HepG2 (cell line): ENCODE data around the gene ELFN1. TPM values are rescaled to one million over a fixed set of nuclear protein-coding genes. Genes with fewer than 3 reads are reported as not detected.
A peak's percentile ranks its signal among the peaks of the same experiment; 100 is the strongest.

Experiments
- AGO2 ChIP-seq: fragments of 200-400 bp; formaldehyde crosslinking; optimal IDR thresholded peaks from 2 replicates; pipeline ENCODE3; 2017; ENCODE audit warnings: mild to moderate bottlenecking, low read depth, low read length, moderate library complexity
- ARID2 ChIP-seq: sonication (generic); formaldehyde crosslinking; IDR thresholded peaks from 2 replicates; pipeline ENCODE4 v1.8.1; 2022; ENCODE audit warnings: mild to moderate bottlenecking, missing genetic modification reagents, borderline replicate concordance
- ATF7-NPFF ChIP-seq: sonication (generic); formaldehyde crosslinking; IDR thresholded peaks from 2 replicates; pipeline ENCODE4 v1.8.1; 2023; ENCODE audit warnings: mild to moderate bottlenecking, low read depth, missing genetic modification reagents, moderate library complexity
- CCDC6 ChIP-seq: sonication (generic); formaldehyde crosslinking; IDR thresholded peaks from 2 replicates; pipeline ENCODE4 v1.8.1; 2022; ENCODE audit warnings: mild to moderate bottlenecking, missing genetic modification reagents, moderate library complexity
- DBP ChIP-seq: sonication (generic); formaldehyde crosslinking; IDR thresholded peaks from 2 replicates; pipeline ENCODE4 v1.4.0; 2020; ENCODE audit warnings: missing genetic modification reagents; ENCODE audit errors: not compliant biosample characterization
- DMAP1 ChIP-seq: IDR thresholded peaks from 2 replicates; pipeline ENCODE4 v1.6.1; 2016
- ELF4 ChIP-seq: sonication (generic); formaldehyde crosslinking; IDR thresholded peaks from 2 replicates; pipeline ENCODE4 v1.5.0; 2020; ENCODE audit warnings: missing genetic modification reagents, mild to moderate bottlenecking, moderate library complexity, borderline replicate concordance
- HNF4A ChIP-seq: sonication (generic); formaldehyde crosslinking; IDR thresholded peaks from 2 replicates; pipeline ENCODE4 v1.4.0; 2020; ENCODE audit warnings: missing genetic modification reagents
- HNRNPUL1 ChIP-seq: fragments of 200-400 bp; formaldehyde crosslinking; IDR thresholded peaks from 2 replicates; pipeline ENCODE4 v1.6.1; 2017; ENCODE audit warnings: low read depth, mild to moderate bottlenecking, low read length, moderate library complexity
- KDM5B ChIP-seq: sonication (generic); formaldehyde crosslinking; IDR thresholded peaks from 2 replicates; pipeline ENCODE4 v1.4.0; 2020; ENCODE audit warnings: missing genetic modification reagents, mild to moderate bottlenecking, borderline replicate concordance
- MAX ChIP-seq: IDR thresholded peaks from 2 replicates; pipeline ENCODE4 v1.6.1; 2012; ENCODE audit warnings: inconsistent platforms
- RBM22 ChIP-seq: fragments of 200-400 bp; formaldehyde crosslinking; optimal IDR thresholded peaks from 2 replicates; pipeline ENCODE3; 2017; ENCODE audit warnings: mild to moderate bottlenecking, low read length, moderate library complexity
- SAP130 ChIP-seq: IDR thresholded peaks from 2 replicates; pipeline ENCODE4 v1.6.1; 2016; ENCODE audit warnings: low read depth
- SOX5 ChIP-seq: IDR thresholded peaks from 2 replicates; pipeline ENCODE4 v1.6.1; 2016; ENCODE audit warnings: borderline replicate concordance
- SP140L ChIP-seq: sonication (generic); formaldehyde crosslinking; IDR thresholded peaks from 2 replicates; pipeline ENCODE4 v1.4.0; 2020; ENCODE audit warnings: missing genetic modification reagents, borderline replicate concordance
- TAF1 ChIP-seq: sonication (generic); formaldehyde crosslinking; IDR thresholded peaks from 2 replicates; pipeline ENCODE4 v1.4.0; 2020; ENCODE audit warnings: missing genetic modification reagents
- ZBTB25 ChIP-seq: IDR thresholded peaks from 2 replicates; pipeline ENCODE4 v1.6.1; 2018; ENCODE audit warnings: missing genetic modification reagents
- ZC3H13 ChIP-seq: sonication (generic); formaldehyde crosslinking; IDR thresholded peaks from 2 replicates; pipeline ENCODE4 v1.8.1; 2023; ENCODE audit warnings: mild to moderate bottlenecking, missing genetic modification reagents, moderate library complexity
- ZFP62 ChIP-seq: sonication (generic); formaldehyde crosslinking; IDR thresholded peaks from 2 replicates; pipeline ENCODE4 v1.4.0; 2020; ENCODE audit warnings: missing genetic modification reagents
- ZNF12 ChIP-seq: sonication (generic); formaldehyde crosslinking; IDR thresholded peaks from 2 replicates; pipeline ENCODE4 v1.5.0; 2020; ENCODE audit warnings: missing genetic modification reagents
- ZNF263 ChIP-seq: sonication (generic); formaldehyde crosslinking; IDR thresholded peaks from 2 replicates; pipeline ENCODE4 v1.4.0; 2020; ENCODE audit warnings: missing genetic modification reagents
- ZNF354B ChIP-seq: sonication (generic); formaldehyde crosslinking; IDR thresholded peaks from 2 replicates; pipeline ENCODE4 v1.8.0; 2022; ENCODE audit warnings: mild to moderate bottlenecking, missing genetic modification reagents
- ZNF549 ChIP-seq: sonication (generic); formaldehyde crosslinking; IDR thresholded peaks from 2 replicates; pipeline ENCODE4 v1.5.0; 2020; ENCODE audit warnings: missing genetic modification reagents
- ZNF572 ChIP-seq: sonication (generic); formaldehyde crosslinking; IDR thresholded peaks from 2 replicates; pipeline ENCODE4 v1.5.1; 2020; ENCODE audit warnings: mild to moderate bottlenecking, missing genetic modification reagents
- ZNF703 ChIP-seq: sonication (generic); formaldehyde crosslinking; IDR thresholded peaks from 2 replicates; pipeline ENCODE4 v1.5.1; 2020; ENCODE audit warnings: missing genetic modification reagents, mild to moderate bottlenecking, moderate library complexity, borderline replicate concordance
- ZNF704 ChIP-seq: sonication (generic); formaldehyde crosslinking; IDR thresholded peaks from 2 replicates; pipeline ENCODE4 v1.8.1; 2023; ENCODE audit warnings: mild to moderate bottlenecking, inconsistent platforms, moderate library complexity, missing genetic modification reagents, borderline replicate concordance
- ZNF766 ChIP-seq: sonication (generic); formaldehyde crosslinking; IDR thresholded peaks from 2 replicates; pipeline ENCODE4 v1.5.0; 2020; ENCODE audit warnings: missing genetic modification reagents, borderline replicate concordance
- ZSCAN9 ChIP-seq: IDR thresholded peaks from 2 replicates; pipeline ENCODE4 v1.6.1; 2016; ENCODE audit warnings: borderline replicate concordance
- polyA plus RNA-seq, 8 experiments: library from polyadenylated mRNA; depleted of rRNA in 3 of 8; stranded (reverse) in 7 of 8; unstranded in 1 of 8; fragments of >200 nt; fragmentation: Illumina TruSeq in 4 of 8; extraction: Trizol in 4 of 8; gene quantifications; 2 replicates each; pipeline versions ENCODE4 v1.2.1 to v1.2.3, GENCODE V29; 2011 to 2016; ENCODE audit warnings: low read depth in 4 of 8, missing spikeins in 1 of 8, mixed read lengths in 1 of 8; ENCODE audit not compliant: insufficient read depth in 1 of 8
- total RNA-seq, 5 experiments: library from RNA; depleted of rRNA; stranded (reverse); fragments of >200 nt; fragmentation: Illumina TruSeq; extraction: Trizol; gene quantifications; 2 replicates each; pipeline ENCODE4 v1.2.3, GENCODE V29; 2016; ENCODE audit warnings: low read depth in 1 of 5

Gene ELFN1
- total and polyA plus RNA-seq, 2 of the 13 experiments (the other 11 are each of a cell fraction or from before 2014, with no cell fraction given) = 0.13 to 0.18 TPM

GRCh38 chr7:1713502-1714484 lies 43.7 kb downstream of the ELFN1 start (continued):
- 0 out of 2 replicates have a peak, but pooled peaks have one; percentile 54 for TF ChIP-seq ZNF704
- peak; percentile 72 for TF ChIP-seq ZNF263 (CRISPR knock-in tag)
- TF ChIP-seq ZBTB25 (CRISPR knock-in tag) = peak; percentile 91
- TF ChIP-seq ZSCAN9 (CRISPR knock-in tag) = peak; percentile 85; the same call in 1 of the 2 replicates
- TF ChIP-seq ZFP62 (CRISPR knock-in tag) = no peak
- no peak for TF ChIP-seq ELF4
- TF ChIP-seq KDM5B (CRISPR knock-in tag) = peak; percentile 89; the same call in 1 of the 2 replicates
- peak; percentile 81 for TF ChIP-seq DBP (CRISPR knock-in tag)
- TF ChIP-seq HNRNPUL1 = no peak
- peak; percentile 97; the same call in 1 of the 2 replicates for TF ChIP-seq ZNF703
- TF ChIP-seq AGO2 = no peak
- TF ChIP-seq SP140L = peak; percentile 75; the same call in 1 of the 2 replicates
- no peak; the same call in 1 of the 2 replicates for TF ChIP-seq TAF1 (CRISPR knock-in tag)
- TF ChIP-seq SOX5 = peak; percentile 94
- peak; percentile 84; the same call in 1 of the 2 replicates for TF ChIP-seq ZNF354B
- TF ChIP-seq ZNF572 = no peak; the same call in 1 of the 2 replicates
- peak; percentile 78; the same call in 1 of the 2 replicates for TF ChIP-seq ZNF766 (CRISPR knock-in tag)
- 0 out of 2 replicates have a peak, but pooled peaks have one; percentile 39 for TF ChIP-seq ZNF12
- no peak for TF ChIP-seq ZNF549
- TF ChIP-seq ZC3H13 (CRISPR knock-in tag) = peak; percentile 95
- peak; percentile 94 for TF ChIP-seq MAX
- TF ChIP-seq DMAP1 (CRISPR knock-in tag) = peak; percentile 67
- peak; percentile 97 for TF ChIP-seq HNF4A (CRISPR knock-in tag)
- peak; percentile 96 for TF ChIP-seq SAP130 (CRISPR knock-in tag)
- peak; percentile 97 for TF ChIP-seq ATF7-NPFF (CRISPR knock-in tag)
- TF ChIP-seq ARID2 = peak; percentile 93
- TF ChIP-seq CCDC6 (CRISPR knock-in tag) = peak; percentile 96
- no peak for TF ChIP-seq RBM22
